Measurements from ENCODE around the gene TMPRSS4. TPM values are rescaled to one million over a fixed set of nuclear protein-coding genes. Genes with fewer than 3 reads are reported as not detected.

Gene TMPRSS4
- total and polyA plus RNA-seq, 9 of the 15 experiments (the other 6 are each of a cell fraction or from before 2014, with no cell fraction given), result 4.0 to 10.0 (median 5.6) TPM

DNA sequence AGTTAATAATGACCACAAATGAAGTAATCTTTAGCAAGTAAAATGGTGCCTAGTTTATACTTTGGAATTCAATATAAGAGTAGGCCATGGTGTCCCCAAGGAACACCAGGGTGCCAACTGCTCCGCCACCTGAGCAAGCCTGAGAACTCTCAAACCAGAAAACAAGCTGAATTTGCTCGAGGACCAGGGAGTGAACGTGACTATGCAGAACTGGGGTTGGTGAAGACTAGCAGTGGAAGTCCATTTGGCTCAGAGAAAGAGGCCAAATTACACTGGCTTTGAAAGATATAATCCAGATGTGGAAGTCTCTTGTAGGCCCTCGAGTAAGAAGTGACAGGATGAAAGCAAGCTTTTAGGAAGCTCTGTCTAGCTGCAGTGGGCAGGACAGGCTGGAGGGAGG is 18.6 kb downstream of the TMPRSS4 start:
- no peak overlapping the region for H3K4me3 ChIP-seq
- H3K27me3 ChIP-seq (ENCODE audit: control insufficient read depth in 2 of 2, insufficient read depth in 2 of 2, low read length in 2 of 2), result no peaks in the 10 kb centered on the region
- peak overlapping the region; percentile 67 for H2AFZ ChIP-seq (ENCODE audit: low read depth, low read length)
- no peak overlapping the region for H3K27ac ChIP-seq (ENCODE audit: extremely low read depth, low read depth, low read length)
- intact Hi-C loops (cut with micrococcal nuclease) (no loop called here), in situ Hi-C loops (cut with MboI) (no loop called here)
- TF ChIP-seq ZNF175 (CRISPR knock-in tag; IDR thresholded peaks at IDR 0.05; ENCODE audit: low read depth) (no peak), ZNF592 (IDR thresholded peaks at IDR 0.05) (peak; percentile 26; the same call in 1 of the 2 replicates), ZNF316 (IDR thresholded peaks at IDR 0.05) (peak; percentile 53; the same call in 1 of the 2 replicates), C11orf30 (IDR thresholded peaks at IDR 0.05; ENCODE audit: low read depth) (peak; percentile 68), MAFF (IDR thresholded peaks at IDR 0.05; ENCODE audit: low read length) (peak; percentile 14; the same call in 1 of the 2 replicates), POLR2AphosphoS2 (IDR thresholded peaks at IDR 0.05; ENCODE audit: low read length) (no peak), MAFG (tag; conservative IDR thresholded peaks at IDR 0.05) (peak; percentile 73), NFE2 (IDR thresholded peaks at IDR 0.05; ENCODE audit: low read depth) (peak; percentile 49)
- H3K9ac ChIP-seq (ENCODE audit: insufficient read depth in 1 of 2, low read depth in 2 of 2, low read length in 2 of 2), result no peak overlapping the region; a peak in 1 of 4 replicates
- H3K36me3 ChIP-seq (ENCODE audit: control insufficient read depth, insufficient read depth, low read length), result no peaks in the 10 kb centered on the region
- H3K79me2 ChIP-seq (ENCODE audit: control insufficient read depth, insufficient read depth, low read length), result no peaks in the 10 kb centered on the region
- BruUV-seq (replicated peaks), result no TSS peak
- no peak for DNase-seq (ENCODE audit: extremely low read depth in 1 of 4, low spot score in 3 of 4)
- FAIRE-seq, result no peak
- no peaks in the 10 kb centered on the region for H3K9me1 ChIP-seq (ENCODE audit: control insufficient read depth, insufficient read depth, low read length)
- H3K9me3 ChIP-seq (replicated peaks; ENCODE audit: control insufficient read depth, insufficient read depth, low read depth, low read length), result no peaks in the 10 kb centered on the region
- H3K4me2 ChIP-seq (ENCODE audit: insufficient read depth, low read length), result no peak overlapping the region
- ChIA-PET CTCF (ENCODE audit: low intra/inter-chr PET ratio) (no interaction called here), POLR2A (interaction anchor here (0.6 to 1.4 kb wide), 6 partner anchors 10 to 251 kb away, joined by 3 read pairs; no protein-coding TSS in a partner anchor)
- 24% methylated on average over 4 of the region's 4 CpGs for WGBS (ENCODE audit: insufficient coverage, low coverage, missing lambda C conversion rate)
- H3K4me1 ChIP-seq (replicated peaks in 1 of 2; ENCODE audit: control insufficient read depth in 2 of 2, insufficient read depth in 2 of 2, low read length in 2 of 2), result peaks cover 8 to 14% of the 10 kb centered on the region in 2 experiments; a peak in 3 of 5 replicates
- H4K20me1 ChIP-seq (replicated peaks; ENCODE audit: control insufficient read depth, insufficient read depth, low read length), result no peaks in the 10 kb centered on the region
- ATAC-seq, result peak; percentile 39
